Measurements from ENCODE around the gene UBXN1.

DNA sequence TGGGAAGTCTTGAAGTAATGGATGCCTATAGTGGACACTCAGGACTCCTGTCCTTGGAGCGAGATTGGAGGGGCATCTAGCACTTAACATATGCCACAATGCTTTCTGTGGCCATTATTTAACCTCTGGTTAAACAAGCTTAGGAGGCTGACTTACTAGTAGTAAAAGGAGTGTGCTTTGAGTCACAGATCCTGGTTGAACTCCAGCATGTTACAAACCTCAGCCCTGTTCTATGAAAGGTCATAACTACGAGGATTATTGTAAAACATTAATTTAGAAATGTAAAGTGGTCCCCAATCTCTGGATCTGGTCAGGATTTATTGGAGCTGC is 5.7 kb downstream of the UBXN1 start:
- TF ChIP-seq, protein P1, sequence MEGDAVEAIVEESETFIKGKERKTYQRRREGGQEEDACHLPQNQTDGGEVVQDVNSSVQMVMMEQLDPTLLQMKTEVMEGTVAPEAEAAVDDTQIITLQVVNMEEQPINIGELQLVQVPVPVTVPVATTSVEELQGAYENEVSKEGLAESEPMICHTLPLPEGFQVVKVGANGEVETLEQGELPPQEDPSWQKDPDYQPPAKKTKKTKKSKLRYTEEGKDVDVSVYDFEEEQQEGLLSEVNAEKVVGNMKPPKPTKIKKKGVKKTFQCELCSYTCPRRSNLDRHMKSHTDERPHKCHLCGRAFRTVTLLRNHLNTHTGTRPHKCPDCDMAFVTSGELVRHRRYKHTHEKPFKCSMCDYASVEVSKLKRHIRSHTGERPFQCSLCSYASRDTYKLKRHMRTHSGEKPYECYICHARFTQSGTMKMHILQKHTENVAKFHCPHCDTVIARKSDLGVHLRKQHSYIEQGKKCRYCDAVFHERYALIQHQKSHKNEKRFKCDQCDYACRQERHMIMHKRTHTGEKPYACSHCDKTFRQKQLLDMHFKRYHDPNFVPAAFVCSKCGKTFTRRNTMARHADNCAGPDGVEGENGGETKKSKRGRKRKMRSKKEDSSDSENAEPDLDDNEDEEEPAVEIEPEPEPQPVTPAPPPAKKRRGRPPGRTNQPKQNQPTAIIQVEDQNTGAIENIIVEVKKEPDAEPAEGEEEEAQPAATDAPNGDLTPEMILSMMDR (IDR thresholded peaks at IDR 0.05), result no peak
- no peak for TF ChIP-seq POLR2A (IDR thresholded peaks at IDR 0.05)

Measured in thyroid gland (tissue), 4 donors.